Skeletal muscle cell (primary cell): ENCODE measurements around the gene SAE1.

Experiments
- DNase-seq: peaks from one replicate; pipeline ENCODE4 v3.0.0-alpha.2; 2010; ENCODE audit warnings: low read depth
- H3K4me3 ChIP-seq: 2 replicates; pipeline ENCODE4 v1.5.1; 2011; ENCODE audit warnings: low read depth, mild to moderate bottlenecking, control low read depth, low read length, moderate library complexity

Gene SAE1

GRCh38 chr19:47195434-47195833, 64.8 kb downstream of the SAE1 start:
- no peak overlapping the region for H3K4me3 ChIP-seq
- no peak for DNase-seq

GRCh38 chr19:47197141-47197540, 66.5 kb downstream of the SAE1 start:
- no peak for DNase-seq
- no peak overlapping the region for H3K4me3 ChIP-seq

- H3K4me3 ChIP-seq = no peak overlapping the region
- DNase-seq = no peak
These were observed 69.9 kb downstream of the SAE1 start for GRCh38 chr19:47200530-47200929.

GRCh38 chr19:47203254-47203653, 72.6 kb downstream of the SAE1 start:
- H3K4me3 ChIP-seq = no peak overlapping the region
- DNase-seq = no peak

- no peak for DNase-seq
These were observed 78.9 kb downstream of the SAE1 start for GRCh38 chr19:47209319-47210179.

GRCh38 chr19:47210180-47210490, 79.5 kb downstream of the SAE1 start:
- DNase-seq = no peak
- H3K4me3 ChIP-seq = no peak overlapping the region

More at GRCh38 chr19:47209319-47210179, 78.9 kb downstream of the SAE1 start:
- no peak overlapping the region for H3K4me3 ChIP-seq

- no peak overlapping the region for H3K4me3 ChIP-seq
- DNase-seq = no peak
These were observed 80.2 kb downstream of the SAE1 start for GRCh38 chr19:47210689-47211316.

- H3K4me3 ChIP-seq = no peak overlapping the region
- DNase-seq = no peak
These were observed 84.9 kb downstream of the SAE1 start for GRCh38 chr19:47215581-47215980.

- no peak for DNase-seq
- no peak overlapping the region for H3K4me3 ChIP-seq
These were observed 90.6 kb downstream of the SAE1 start for GRCh38 chr19:47221080-47221841.

GRCh38 chr19:47221890-47222289, 91.3 kb downstream of the SAE1 start:
- no peak for DNase-seq
- H3K4me3 ChIP-seq = no peak overlapping the region

- peak; percentile 49 for DNase-seq
- peak overlapping the region; percentile 71 for H3K4me3 ChIP-seq
These were observed 95.3 kb downstream of the SAE1 start for GRCh38 chr19:47225746-47226425.

GRCh38 chr19:47226426-47227351, 96.1 kb downstream of the SAE1 start:
- no peak for DNase-seq
- peak overlapping the region; percentile 71 for H3K4me3 ChIP-seq

GRCh38 chr19:47227352-47228167, 96.9 kb downstream of the SAE1 start:
- DNase-seq = peak; percentile 89
- peak overlapping the region; percentile 71 for H3K4me3 ChIP-seq

- no peak for DNase-seq
- H3K4me3 ChIP-seq = peak overlapping the region; percentile 71
These were observed 97.7 kb downstream of the SAE1 start for GRCh38 chr19:47228168-47228936.

GRCh38 chr19:47228937-47229675, 98.5 kb downstream of the SAE1 start:
- no peak for DNase-seq
- peak overlapping the region; percentile 71 for H3K4me3 ChIP-seq

GRCh38 chr19:47229676-47230053, 99.0 kb downstream of the SAE1 start:
- H3K4me3 ChIP-seq = peak overlapping the region; percentile 71
- DNase-seq = no peak
